K562 (cell line): ENCODE data around the gene ALS2CL. TPM values are rescaled to one million over a fixed set of nuclear protein-coding genes. Genes with fewer than 3 reads are reported as not detected.

Experiments
- ATAC-seq: fragments of 200-7000 bp; cut with Tn5 transposase; 3 replicates; pipeline ENCODE4 v1.9.1; 2020; ENCODE audit warnings: moderate library complexity
- BruUV-seq: library from RNA; stranded (reverse); fragments of 400-500 nt; replicated peaks from 2 replicates; lab custom pipeline; 2021; lab: Mats Ljungman, UMichigan
- CTCF ChIA-PET: fragments of 300-600 bp; formaldehyde crosslinking; extraction: SDS; loops from one replicate; lab custom pipeline; 2021; ENCODE audit warnings: low intra/inter-chr PET ratio; lab: Yijun Ruan, JAX
- POLR2A ChIA-PET: fragments of 300-600, 350-650 bp; sonication (Branson Sonifier 250); formaldehyde crosslinking; extraction: SDS; loops from one replicate; lab custom pipeline; 2021; ENCODE audit warnings: antibody characterized with exemption, inconsistent platforms; lab: Yijun Ruan, JAX
- DNase-seq, 4 experiments: peaks; one replicate each; pipeline versions ENCODE4 v3.0.0 to v3.0.0-alpha.2; 2011 to 2018; ENCODE audit warnings: low spot score in 3 of 4, mixed read lengths in 3 of 4; ENCODE audit errors: extremely low read depth in 1 of 4
- FAIRE-seq: peaks from 2 replicates; lab custom pipeline; 2011; peaks lifted over from hg19 to GRCh38; lab: Jason Lieb, UNC
- H2AFZ ChIP-seq: 2 replicates; pipeline ENCODE4 v1.6.0; 2011; ENCODE audit warnings: low read depth, low read length, control low read depth, inconsistent platforms
- H3K27ac ChIP-seq: fragments of 200-600 bp; 3 replicates; pipeline ENCODE4 v1.8.0; 2011; ENCODE audit warnings: low read depth, mild to moderate bottlenecking, control low read depth, inconsistent platforms, low read length, moderate library complexity, mixed read lengths; ENCODE audit errors: extremely low read depth
- H3K27me3 ChIP-seq, 2 experiments: fragments of 300-600 bp in 1 of 2; 2 replicates in 1 of 2; 3 replicates in 1 of 2; pipeline versions ENCODE4 v1.6.0 to v1.8.0; 2011; ENCODE audit warnings: inconsistent platforms in 2 of 2, low read length in 2 of 2, mild to moderate bottlenecking in 1 of 2, mixed read lengths in 1 of 2, moderate library complexity in 1 of 2; ENCODE audit not compliant: control insufficient read depth in 2 of 2, insufficient read depth in 2 of 2
- H3K36me3 ChIP-seq: fragments of 300-600 bp; 3 replicates; pipeline ENCODE4 v1.8.0; 2011; ENCODE audit warnings: mild to moderate bottlenecking, low read length, inconsistent platforms; ENCODE audit not compliant: control insufficient read depth, insufficient read depth
- H3K4me1 ChIP-seq, 2 experiments: fragments of 200-600 bp in 1 of 2; replicated peaks in 1 of 2; 2 replicates in 1 of 2; 3 replicates in 1 of 2; pipeline versions ENCODE4 v1.5.1 to v1.8.0; 2011; ENCODE audit warnings: inconsistent platforms in 2 of 2, low read length in 2 of 2, mild to moderate bottlenecking in 1 of 2, mixed read lengths in 1 of 2, moderate library complexity in 1 of 2; ENCODE audit not compliant: control insufficient read depth in 2 of 2, insufficient read depth in 2 of 2
- H3K4me2 ChIP-seq: 2 replicates; pipeline ENCODE4 v1.6.1; 2011; ENCODE audit warnings: low read length, control low read depth, inconsistent platforms, mixed read lengths; ENCODE audit not compliant: insufficient read depth
- H3K4me3 ChIP-seq: fragments of 200-600 bp; sonication (generic), shearing (Covaris generic); 2 replicates; pipeline ENCODE4 v1.5.1; 2016; ENCODE audit warnings: control low read depth, inconsistent platforms
- H3K79me2 ChIP-seq: fragments of 200-600 bp; 3 replicates; pipeline ENCODE4 v1.8.0; 2011; ENCODE audit warnings: low read length, inconsistent platforms; ENCODE audit not compliant: control insufficient read depth, insufficient read depth
- H3K9ac ChIP-seq, 2 experiments: 2 replicates each; pipeline versions ENCODE4 v1.6.0 to v1.6.1; 2011; ENCODE audit warnings: low read depth in 2 of 2, low read length in 2 of 2, control low read depth in 1 of 2, inconsistent platforms in 1 of 2, mild to moderate bottlenecking in 1 of 2, mixed read lengths in 1 of 2; ENCODE audit not compliant: insufficient read depth in 1 of 2
- H3K9me1 ChIP-seq: one replicate; pipeline ENCODE4 v1.6.0; 2011; ENCODE audit warnings: inconsistent platforms, mild to moderate bottlenecking, low read length, moderate library complexity; ENCODE audit not compliant: control insufficient read depth, insufficient read depth
- H3K9me3 ChIP-seq: replicated peaks from 2 replicates; pipeline ENCODE4 v1.5.1; 2011; ENCODE audit warnings: low read depth, low read length, inconsistent platforms; ENCODE audit not compliant: control insufficient read depth, insufficient read depth
- H4K20me1 ChIP-seq: replicated peaks from 2 replicates; pipeline ENCODE4 v1.6.1; 2011; ENCODE audit warnings: low read length, inconsistent platforms, mixed read lengths; ENCODE audit not compliant: control insufficient read depth, insufficient read depth
- BHLHE40 ChIP-seq: IDR thresholded peaks from 2 replicates; pipeline ENCODE4 v1.6.1; 2011; ENCODE audit warnings: low read length, improper control_type of control experiment
- CTCF ChIP-seq, 3 experiments: IDR thresholded peaks in 2 of 3; conservative IDR thresholded peaks in 1 of 3; 2 replicates each; pipeline ENCODE4 v1.5.1; 2011 to 2012; ENCODE audit warnings: low read length in 3 of 3, mild to moderate bottlenecking in 3 of 3, control low read depth in 2 of 3, improper control_type of control experiment in 1 of 3, inconsistent platforms in 1 of 3, low read depth in 1 of 3, mixed read lengths in 1 of 3, moderate library complexity in 1 of 3; ENCODE audit not compliant: insufficient read depth in 2 of 3
- GABPA ChIP-seq: fragments of 200-800 bp; sonication (Bioruptor generic); conservative IDR thresholded peaks from 2 replicates; pipeline ENCODE4 v1.6.1; 2016; ENCODE audit warnings: low read depth, missing genetic modification characterization, missing compliant biosample characterization
- IRF9 ChIP-seq: fragments of 450-650 bp; IDR thresholded peaks from 2 replicates; pipeline ENCODE4 v1.6.1; 2016; ENCODE audit warnings: missing biosample characterization, missing genetic modification characterization
- NEUROD1 ChIP-seq: fragments of 150-350 bp; IDR thresholded peaks from 2 replicates; pipeline ENCODE4 v1.6.1; 2014; ENCODE audit warnings: borderline replicate concordance, low read length, low read depth; ENCODE audit not compliant: partially characterized antibody
- NFIC ChIP-seq: fragments of 450-650 bp; IDR thresholded peaks from 2 replicates; pipeline ENCODE4 v1.6.1; 2017; ENCODE audit warnings: mild to moderate bottlenecking, inconsistent platforms
- PHB2 ChIP-seq: fragments of 450-650 bp; IDR thresholded peaks from 2 replicates; pipeline ENCODE4 v1.6.1; 2017; ENCODE audit warnings: low read depth
- RERE ChIP-seq: sonication (generic); formaldehyde crosslinking; IDR thresholded peaks from 2 replicates; pipeline ENCODE4 v1.8.0; 2023; ENCODE audit warnings: missing genetic modification reagents, mild to moderate bottlenecking, borderline replicate concordance
- SPI1 ChIP-seq: IDR thresholded peaks from 2 replicates; pipeline ENCODE4 v1.6.1; 2011; ENCODE audit warnings: low read depth, low read length, control low read depth, borderline replicate concordance
- THRAP3 ChIP-seq: fragments of 450-650 bp; IDR thresholded peaks from 2 replicates; pipeline ENCODE4 v1.6.1; 2016; ENCODE audit warnings: mild to moderate bottlenecking, inconsistent platforms, borderline replicate concordance
- ZBTB7A ChIP-seq: IDR thresholded peaks from 2 replicates; pipeline ENCODE4 v1.6.1; 2011; ENCODE audit warnings: low read depth, mild to moderate bottlenecking, low read length, moderate library complexity, borderline replicate concordance; ENCODE audit not compliant: control insufficient read depth
- WGBS: fragments of 100-300 bp; shearing (Covaris generic); methylation state at CpG from one replicate; pipeline ENCODE4 v1.1.6; 2016; ENCODE audit warnings: low coverage, mixed read lengths; ENCODE audit not compliant: insufficient coverage; ENCODE audit errors: missing lambda C conversion rate; 5-methylcytosine and 5-hydroxymethylcytosine counted together
- in situ Hi-C: fragments of 300-500 bp; cut with MboI; formaldehyde crosslinking; loops from 4 replicates; pipeline ENCODE4 v1.15.0; 2018; ENCODE audit warnings: inconsistent platforms, mixed read lengths
- intact Hi-C: fragments of 100-400 bp; cut with micrococcal nuclease; formaldehyde crosslinking; loops from 2 replicates; pipeline ENCODE4 v1.14.2; 2022
- polyA plus RNA-seq, 8 experiments: library from polyadenylated mRNA; depleted of rRNA in 4 of 8; stranded (reverse) in 5 of 8; unstranded in 3 of 8; fragments of >200 nt; fragmentation: Nextera tagmentation in 2 of 8; fragmentation: Illumina TruSeq in 1 of 8; extraction: Ambion mirVana in 2 of 8; extraction: Trizol in 1 of 8; gene quantifications; 2 replicates each; pipeline versions ENCODE4 v1.2.1 to v1.2.3, GENCODE V29; 2011 to 2014; ENCODE audit warnings: inconsistent platforms in 1 of 8, missing spikeins in 1 of 8
- total RNA-seq, 7 experiments: library from RNA; depleted of rRNA in 6 of 7; stranded (reverse); fragments of >200 nt in 6 of 7; fragmentation: Illumina TruSeq in 2 of 7; extraction: Trizol in 2 of 7; gene quantifications; 2 replicates each; pipeline versions ENCODE4 v1.2.1 to v1.2.3, GENCODE V29; 2011 to 2021; ENCODE audit warnings: low replicate concordance in 1 of 7

ALS2CL gene
- total and polyA plus RNA-seq, 9 of the 15 experiments (the other 6 are each of a cell fraction or from before 2014, with no cell fraction given) = 0.03 to 0.13 (median 0.05) TPM; not detected in 3

GRCh38 chr3:46695177-46695961 lies 1.9 kb upstream of the ALS2CL start:
- in situ Hi-C loops = no loop called here
- TF ChIP-seq NFIC (peak; percentile 92; the same call in 1 of the 2 replicates), ZBTB7A (0 out of 2 replicates have a peak, but pooled peaks have one; percentile 21), CTCF (IDR thresholded peaks at IDR 0.05 in 2 of 3, conservative IDR thresholded peaks at IDR 0.05 in 1 of 3; ENCODE audit: insufficient read depth in 2 of 3, low read depth in 1 of 3, low read length in 3 of 3) (peak; percentile 36 to 78 (median 57); a peak in 5 of 6 replicates), RERE (CRISPR knock-in tag) (no peak), GABPA (peak; percentile 56), NEUROD1 (no peak), BHLHE40 (peak; percentile 79), PHB2 (no peak), THRAP3 (no peak), SPI1 (peak; percentile 18; the same call in 1 of the 2 replicates), IRF9 (tag) (no peak)

More at GRCh38 chr3:46695177-46695961, 1.9 kb upstream of the ALS2CL start:
- ATAC-seq = peak; percentile 69
- H3K36me3 ChIP-seq = no peaks in the 10 kb centered on the region
- DNase-seq = peak; percentile 51 to 62 (median 56)
- WGBS = 35% methylated on average over 11 of the region's 11 CpGs
- peak; percentile 61 for FAIRE-seq
- CTCF ChIA-PET = interaction anchor here (0.7 to 1.1 kb wide), 3 partner anchors 200 to 291 kb away, joined by 3 to 4 read pairs (median 3); no protein-coding TSS in a partner anchor
- no peaks in the 10 kb centered on the region for H3K9me3 ChIP-seq
- H3K4me2 ChIP-seq = no peak overlapping the region
- H3K27me3 ChIP-seq = peaks cover 12 to 39% of the 10 kb centered on the region in 2 experiments
- H3K27ac ChIP-seq = no peak overlapping the region
- no peak overlapping the region for H3K4me3 ChIP-seq
- intact Hi-C loops = no loop called here
- POLR2A ChIA-PET = interaction anchor here (0.6 to 2.6 kb wide), 3 partner anchors 12 to 335 kb away, joined by 3 to 11 read pairs (median 3); no protein-coding TSS in a partner anchor
- H4K20me1 ChIP-seq = peaks cover 3% of the 10 kb centered on the region
- no peak overlapping the region for H3K9ac ChIP-seq
- H3K4me1 ChIP-seq = peaks cover 0 to 27% of the 10 kb centered on the region in 2 experiments; a peak in 2 of 5 replicates
- H3K9me1 ChIP-seq = no peaks in the 10 kb centered on the region
- BruUV-seq = no TSS peak
- no peak overlapping the region for H2AFZ ChIP-seq
- H3K79me2 ChIP-seq = no peaks in the 10 kb centered on the region
